Stimulated activated effector memory CD8-positive, alpha-beta T cell treated with anti-CD3 and anti-CD28 coated beads, Interleukin-12 subunit alpha, Interleukin-12 subunit beta, amount 100 ng/mL, for 72 hours (primary cell): Measurements from ENCODE around the gene MRPL11.

ENCODE experiments used
- ATAC-seq: fragments of 150-1000 bp; cut with Tn5 transposase; 2 replicates; pipeline ENCODE4 v1.10.0; 2021
- DNase-seq, 2 donors: peaks; one replicate each; pipeline ENCODE4 v3.0.0; 2021 to 2022; ENCODE audit warnings: low spot score in 2 of 2
- H3K27ac Mint-ChIP-seq: one replicate; pipeline ENCODE4 v1.8.0; 2022; ENCODE audit warnings: mild to moderate bottlenecking, mixed read lengths
- H3K36me3 Mint-ChIP-seq: one replicate; pipeline ENCODE4 v1.8.0; 2022; ENCODE audit warnings: mild to moderate bottlenecking, mixed read lengths
- H3K4me1 Mint-ChIP-seq: one replicate; pipeline ENCODE4 v1.8.0; 2022; ENCODE audit warnings: mixed read lengths
- H3K4me3 Mint-ChIP-seq: one replicate; pipeline ENCODE4 v1.8.0; 2022; ENCODE audit warnings: mild to moderate bottlenecking, mixed read lengths
- H3K9me3 Mint-ChIP-seq: one replicate; pipeline ENCODE4 v1.8.0; 2022; ENCODE audit warnings: mixed read lengths

MRPL11 gene

DNA sequence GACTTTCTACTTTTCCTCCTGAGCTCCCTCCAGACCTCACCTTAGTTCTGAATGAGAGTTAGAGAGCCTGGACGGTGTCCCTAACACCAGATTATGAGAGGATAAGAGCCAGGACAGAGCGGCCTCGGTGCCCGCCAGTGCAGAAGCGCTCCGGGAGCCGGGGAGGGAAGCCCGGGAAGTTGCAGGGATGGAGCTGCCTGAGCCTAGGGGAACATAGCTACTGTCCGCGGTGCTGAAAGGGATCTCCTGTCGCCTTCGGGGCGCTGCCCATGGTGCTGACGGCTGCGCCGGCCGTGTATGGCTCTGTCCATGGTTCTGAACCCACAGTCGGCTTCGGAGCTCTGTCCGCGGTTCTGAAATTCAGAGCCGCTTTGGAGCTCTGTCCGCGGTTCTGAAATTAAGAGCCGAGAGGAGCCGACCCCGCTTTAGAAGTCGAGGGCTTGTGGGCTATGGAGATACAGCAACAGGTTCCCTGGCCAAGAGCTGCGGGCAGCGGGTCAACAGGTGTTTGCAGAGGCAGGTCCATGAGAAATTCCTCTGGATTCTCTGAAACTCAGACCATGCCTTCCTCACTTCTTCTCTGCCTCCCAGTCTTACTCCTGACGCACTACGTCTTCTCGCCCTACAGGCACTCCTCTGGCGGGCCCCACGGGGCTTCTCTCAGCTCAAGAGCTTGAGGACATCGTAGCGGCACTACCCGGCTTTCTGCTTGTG, 17.0 kb downstream of the MRPL11 start:
- Mint-ChIP-seq H3K36me3 (peaks cover 11% of the 10 kb centered on the region), H3K27ac (no peak overlapping the region), H3K4me1 (peaks cover 34% of the 10 kb centered on the region), H3K4me3 (no peak overlapping the region), H3K9me3 (peaks cover 4% of the 10 kb centered on the region)
- peak; percentile 66 for ATAC-seq
- peak; percentile 96 to 98 for DNase-seq

DNA sequence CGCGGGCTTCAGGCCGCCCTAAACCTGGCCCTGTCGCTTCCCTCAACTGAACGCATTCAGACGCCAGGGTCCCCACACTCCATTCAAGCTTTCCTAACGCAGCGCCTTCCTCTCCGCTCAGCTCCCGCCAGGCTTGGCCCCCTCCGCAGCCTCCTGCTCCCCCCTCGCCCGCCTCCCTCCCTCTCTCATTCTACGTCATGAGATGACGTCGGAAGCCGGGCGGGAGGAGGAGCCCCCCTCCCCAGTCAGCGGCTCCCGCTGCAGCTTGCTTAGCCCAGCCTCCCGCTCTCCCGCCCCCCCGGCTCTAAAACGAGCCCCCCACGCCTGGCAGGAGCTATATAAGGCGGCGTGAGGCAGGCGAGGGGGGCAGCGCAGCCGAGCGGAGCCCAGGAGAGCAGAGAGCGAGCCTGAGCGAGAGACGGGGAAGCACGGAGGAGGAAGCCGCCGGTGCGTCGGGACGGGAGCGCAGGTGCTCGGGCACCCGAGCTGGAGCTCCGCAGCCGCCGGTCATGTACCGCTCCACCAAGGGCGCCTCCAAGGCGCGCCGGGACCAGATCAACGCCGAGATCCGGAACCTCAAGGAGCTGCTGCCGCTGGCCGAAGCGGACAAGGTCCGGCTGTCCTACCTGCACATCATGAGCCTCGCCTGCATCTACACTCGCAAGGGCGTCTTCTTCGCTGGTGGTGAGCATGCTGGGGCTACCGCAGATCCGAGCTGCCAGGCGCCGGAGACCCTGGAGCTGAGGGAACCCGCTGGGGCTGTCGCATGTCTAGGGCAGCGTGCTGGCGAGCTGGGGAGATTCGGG, 17.8 kb downstream of the MRPL11 start, which contains the start of gene NPAS4:
Gene NPAS4 (plus strand): TSS at position 365 of the 806 bp plus-strand sequence. CDS start 145 bp downstream, at position 510.
- Mint-ChIP-seq H3K36me3 (peaks cover 11% of the 10 kb centered on the region), H3K9me3 (peaks cover 4% of the 10 kb centered on the region), H3K4me1 (peaks cover 36% of the 10 kb centered on the region), H3K27ac (no peak within 1 kb of the TSS), H3K4me3 (no peak within 1 kb of the TSS)
- ATAC-seq, result no peak
- no peak for DNase-seq

DNA sequence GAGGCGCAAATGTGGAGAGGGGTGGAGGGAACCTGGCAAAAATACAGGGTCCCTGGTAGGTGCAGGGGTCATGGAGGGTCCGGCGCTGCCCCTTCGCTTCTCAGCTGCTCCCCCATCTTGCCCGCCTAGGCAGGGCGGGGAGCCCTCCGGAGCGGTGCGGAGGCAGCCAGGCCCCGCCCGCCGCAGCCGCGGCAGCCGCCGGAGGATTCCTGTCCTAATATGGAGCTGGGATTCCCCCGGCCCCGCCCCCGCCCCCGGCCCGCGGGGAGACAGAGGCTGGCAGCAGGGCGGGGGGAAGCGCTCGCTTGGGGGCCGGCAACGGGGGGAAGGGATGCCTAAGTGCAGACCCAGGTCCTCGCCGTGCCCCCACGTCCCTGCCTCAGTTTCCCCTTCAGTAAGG, 18.8 kb downstream of the MRPL11 start:
- Mint-ChIP-seq H3K27ac (no peak overlapping the region), H3K4me1 (peaks cover 36% of the 10 kb centered on the region), H3K9me3 (peaks cover 4% of the 10 kb centered on the region), H3K36me3 (peaks cover 11% of the 10 kb centered on the region), H3K4me3 (no peak overlapping the region)
- no peak for ATAC-seq
- DNase-seq, result no peak

DNA sequence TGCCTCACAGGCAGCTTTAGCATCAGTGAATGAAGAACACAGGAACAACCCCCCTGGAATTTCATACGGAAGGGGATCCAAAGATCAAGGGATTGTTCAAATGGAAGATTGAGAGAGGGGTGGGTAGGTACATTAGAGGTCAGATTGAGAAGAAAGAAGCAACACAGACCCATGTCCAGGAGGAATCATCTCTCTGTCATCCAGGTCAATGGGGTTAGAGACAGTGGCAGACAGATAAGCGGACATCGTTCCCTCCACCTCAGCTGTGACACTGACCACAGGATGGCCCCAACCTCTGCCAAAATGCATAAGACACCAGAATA, 19.7 kb downstream of the MRPL11 start:
- no peak for DNase-seq
- Mint-ChIP-seq H3K4me1 (peaks cover 36% of the 10 kb centered on the region), H3K4me3 (peak overlapping the region; percentile 30)

DNA sequence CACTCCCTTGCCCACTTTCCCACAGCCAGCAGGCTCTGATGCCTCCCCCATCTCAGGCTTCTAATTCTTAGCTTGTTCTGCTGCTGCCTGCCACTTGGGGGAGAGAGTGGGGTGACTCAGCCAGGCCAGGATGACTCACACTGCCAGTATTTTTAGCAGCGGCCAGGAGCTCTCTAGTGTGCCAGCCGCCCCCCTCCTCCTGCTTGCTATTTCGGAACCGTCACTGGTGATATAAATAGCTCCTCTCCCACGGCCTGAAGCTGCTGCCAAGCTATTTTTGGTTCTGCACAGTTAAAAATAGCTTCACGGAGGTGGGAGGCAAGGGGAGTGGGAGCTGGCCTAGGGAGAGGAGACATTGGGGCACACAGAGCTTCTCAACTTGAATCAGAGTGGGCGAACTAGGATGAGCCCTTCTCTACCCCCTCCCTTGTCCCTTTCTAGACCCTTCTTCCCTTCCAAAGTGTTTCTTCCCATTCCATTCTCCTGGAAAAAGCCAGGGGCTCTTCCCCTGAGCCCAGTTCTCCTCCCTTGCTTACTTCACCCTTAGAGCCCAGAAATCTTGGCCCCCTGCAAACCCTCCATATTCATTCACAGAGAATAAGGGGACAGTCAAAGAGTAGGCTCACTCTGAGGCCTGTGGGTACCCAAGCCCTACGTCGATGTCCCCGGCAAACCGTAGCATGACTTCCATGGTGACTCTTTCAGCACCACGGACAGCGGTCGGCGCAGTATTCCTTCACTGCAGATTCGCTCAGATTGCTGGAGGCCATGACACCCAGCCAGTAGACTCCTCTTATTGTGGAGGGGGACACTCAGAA, 20.3 kb downstream of the MRPL11 start:
- Mint-ChIP-seq H3K9me3 (peaks cover 4% of the 10 kb centered on the region), H3K27ac (peak overlapping the region; percentile 41), H3K36me3 (peaks cover 11% of the 10 kb centered on the region), H3K4me1 (peaks cover 36% of the 10 kb centered on the region), H3K4me3 (peak overlapping the region; percentile 30)
- ATAC-seq (peak; percentile 90), DNase-seq (peak; percentile 46 to 73)

More for the DNA sequence above, 19.7 kb downstream of the MRPL11 start:
- peaks cover 4% of the 10 kb centered on the region for H3K9me3 Mint-ChIP-seq
- peaks cover 11% of the 10 kb centered on the region for H3K36me3 Mint-ChIP-seq
- H3K27ac Mint-ChIP-seq, result peak overlapping the region; percentile 41
- no peak for ATAC-seq

DNA sequence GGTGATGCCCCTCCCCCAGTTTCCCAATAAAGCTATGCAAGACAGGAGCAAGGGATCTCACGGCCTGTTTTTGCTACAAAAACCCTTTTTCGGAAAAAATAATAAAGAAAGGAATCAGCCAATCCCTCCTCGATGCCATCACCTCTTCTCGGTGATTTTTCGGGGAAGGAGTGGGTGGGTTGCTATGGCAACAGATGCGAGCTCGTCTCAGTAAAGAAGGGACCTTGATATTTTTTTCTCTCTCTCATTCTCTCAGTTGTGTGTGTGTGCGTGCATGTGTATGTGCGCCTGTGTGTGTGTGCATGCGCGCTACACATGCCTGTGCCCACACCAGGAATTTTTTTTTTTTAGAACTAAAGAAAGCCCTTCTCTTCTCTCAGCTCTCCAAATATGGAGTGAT, 21.6 kb downstream of the MRPL11 start:
- peaks cover 32% of the 10 kb centered on the region for H3K4me1 Mint-ChIP-seq
- H3K9me3 Mint-ChIP-seq, result peaks cover 4% of the 10 kb centered on the region
- H3K27ac Mint-ChIP-seq, result no peak overlapping the region
- no peak for DNase-seq
- H3K36me3 Mint-ChIP-seq, result peaks cover 4% of the 10 kb centered on the region
- ATAC-seq, result no peak
- H3K4me3 Mint-ChIP-seq, result no peak overlapping the region

DNA sequence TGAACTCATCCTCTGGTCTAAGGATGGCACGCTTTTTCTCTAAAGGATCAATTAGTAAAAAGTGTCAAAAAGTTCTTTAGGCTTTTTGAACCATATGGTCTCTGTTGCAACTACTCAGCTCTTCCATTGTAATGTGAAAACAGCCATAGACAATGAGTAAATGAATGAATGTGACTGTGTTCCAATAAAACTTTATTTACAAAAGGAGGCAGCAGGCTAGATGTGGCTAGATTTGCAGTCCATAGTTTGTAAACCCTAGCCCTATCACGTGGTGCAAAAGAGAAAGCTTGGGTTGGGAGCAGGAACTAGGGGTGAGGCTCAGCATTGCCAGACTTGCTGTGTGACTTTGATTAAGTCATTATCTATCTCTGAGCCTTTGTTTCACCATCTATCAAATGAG, 23.2 kb downstream of the MRPL11 start:
- Mint-ChIP-seq H3K4me1 (peaks cover 32% of the 10 kb centered on the region), H3K4me3 (no peak overlapping the region), H3K36me3 (peaks cover 4% of the 10 kb centered on the region), H3K27ac (no peak overlapping the region), H3K9me3 (peaks cover 4% of the 10 kb centered on the region)
- no peak for ATAC-seq
- DNase-seq, result no peak

DNA sequence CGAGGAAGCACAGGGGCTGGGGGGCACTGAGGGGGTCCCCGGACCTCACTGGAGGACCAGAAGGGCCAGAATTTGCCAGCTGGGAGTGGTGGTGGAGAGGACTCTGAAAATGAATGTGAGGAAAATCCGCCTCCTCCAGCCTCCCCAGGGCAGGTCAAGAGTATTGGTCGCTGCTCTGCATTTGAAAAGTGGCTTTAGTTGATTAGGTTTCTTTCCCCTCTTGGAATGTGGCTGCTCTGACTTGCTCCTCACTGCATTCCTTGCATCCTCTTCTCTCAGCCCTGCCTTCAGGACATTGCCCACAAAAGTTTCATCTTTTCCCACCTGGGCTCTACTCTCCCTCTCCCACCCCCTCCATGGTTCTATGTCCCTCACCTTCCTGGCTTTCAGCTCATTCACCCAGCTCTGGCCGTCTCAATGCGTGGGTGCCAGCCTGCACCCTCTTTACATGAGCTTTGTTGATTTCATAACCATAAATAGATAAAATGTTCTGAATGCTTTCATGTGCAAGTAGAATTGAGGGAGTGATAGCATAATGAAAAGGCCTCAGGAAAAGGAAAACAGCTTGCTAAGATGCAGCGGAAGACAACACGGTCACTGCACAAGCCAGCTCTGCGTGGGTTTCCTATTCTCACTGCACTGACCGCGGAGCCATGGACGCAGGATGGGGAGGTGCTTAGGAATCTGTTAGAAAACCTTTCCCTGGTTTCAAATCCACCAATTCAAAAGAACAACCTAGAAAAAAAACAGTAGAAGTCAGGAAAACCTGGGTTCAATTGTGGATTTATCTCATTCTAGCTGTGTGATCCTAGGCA, 24.3 kb downstream of the MRPL11 start:
- H3K4me1 Mint-ChIP-seq, result peaks cover 28% of the 10 kb centered on the region
- H3K36me3 Mint-ChIP-seq, result peaks cover 4% of the 10 kb centered on the region
- peaks cover 4% of the 10 kb centered on the region for H3K9me3 Mint-ChIP-seq
- no peak overlapping the region for H3K27ac Mint-ChIP-seq
- no peak for ATAC-seq
- no peak for DNase-seq
- H3K4me3 Mint-ChIP-seq, result no peak overlapping the region

DNA sequence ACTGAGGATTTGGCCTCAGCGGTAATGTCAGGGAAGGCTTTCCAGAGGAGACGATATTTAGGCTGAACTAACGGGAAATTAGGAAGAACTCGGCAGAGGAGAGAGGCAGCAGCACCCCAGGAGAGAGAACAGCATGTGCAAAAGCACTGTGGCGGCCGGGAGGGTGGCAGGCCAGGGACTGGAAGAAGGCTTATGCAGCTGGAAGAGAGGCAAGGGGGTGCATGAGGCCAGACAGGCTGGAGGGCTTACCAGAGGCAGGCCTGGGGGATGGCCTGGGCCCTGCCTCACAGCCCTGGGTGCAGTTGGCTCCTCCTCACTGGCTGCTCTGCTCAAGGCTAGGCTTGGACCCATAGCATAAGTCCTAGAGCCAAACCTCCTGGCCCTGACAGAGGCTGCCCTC, 25.5 kb downstream of the MRPL11 start:
- H3K36me3 Mint-ChIP-seq, result no peaks in the 10 kb centered on the region
- ATAC-seq (no peak), DNase-seq (no peak)
- H3K9me3 Mint-ChIP-seq, result no peaks in the 10 kb centered on the region
- peaks cover 23% of the 10 kb centered on the region for H3K4me1 Mint-ChIP-seq
- H3K4me3 Mint-ChIP-seq, result no peak overlapping the region
- H3K27ac Mint-ChIP-seq, result no peak overlapping the region

DNA sequence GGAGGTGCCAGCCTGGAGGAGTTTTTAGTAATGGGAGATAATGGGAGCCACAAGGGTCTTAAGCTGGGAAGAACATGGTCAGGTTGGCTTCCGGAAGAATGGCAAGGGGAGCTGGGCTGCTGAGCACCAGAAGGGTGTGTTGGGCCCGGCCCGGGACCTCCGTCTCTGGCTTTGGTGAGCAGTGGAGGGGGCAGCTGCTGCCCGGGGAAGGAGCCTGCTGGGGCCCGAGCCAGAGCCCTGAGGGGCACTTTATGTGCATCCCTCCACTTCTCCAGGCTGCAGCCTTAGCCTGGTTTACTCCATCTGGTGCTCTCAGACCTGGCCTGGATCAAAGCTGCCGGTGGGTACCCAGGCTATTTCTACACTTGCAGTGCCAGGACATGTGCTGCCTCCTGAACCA, 26.5 kb downstream of the MRPL11 start:
- no peak overlapping the region for H3K27ac Mint-ChIP-seq
- H3K4me1 Mint-ChIP-seq, result peaks cover 13% of the 10 kb centered on the region
- no peaks in the 10 kb centered on the region for H3K36me3 Mint-ChIP-seq
- no peak overlapping the region for H3K4me3 Mint-ChIP-seq
- DNase-seq (no peak), ATAC-seq (no peak)
- H3K9me3 Mint-ChIP-seq, result no peaks in the 10 kb centered on the region

DNA sequence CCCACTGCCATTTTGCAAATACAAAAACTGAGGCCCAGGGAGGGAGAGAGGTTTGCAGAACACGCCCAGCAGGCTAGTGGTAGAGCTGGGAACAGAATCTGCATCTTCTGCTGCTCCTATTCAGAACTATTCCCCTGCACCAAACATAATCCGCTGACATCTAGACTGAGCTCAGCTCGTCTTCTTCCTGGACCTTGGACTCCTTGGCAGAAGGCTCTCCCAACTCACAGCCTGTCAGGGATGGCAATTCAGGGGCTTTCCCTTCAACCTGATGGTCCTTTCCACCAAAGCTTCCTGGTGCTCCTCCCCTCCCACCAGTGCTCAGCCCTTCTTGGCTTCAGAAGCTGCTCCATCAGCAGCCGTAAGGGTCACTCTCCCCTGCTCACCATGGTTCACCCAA, 27.3 kb downstream of the MRPL11 start:
- ATAC-seq (no peak), DNase-seq (no peak)
- Mint-ChIP-seq H3K4me1 (peaks cover 6% of the 10 kb centered on the region), H3K9me3 (no peaks in the 10 kb centered on the region), H3K36me3 (no peaks in the 10 kb centered on the region), H3K27ac (no peak overlapping the region), H3K4me3 (no peak overlapping the region)

DNA sequence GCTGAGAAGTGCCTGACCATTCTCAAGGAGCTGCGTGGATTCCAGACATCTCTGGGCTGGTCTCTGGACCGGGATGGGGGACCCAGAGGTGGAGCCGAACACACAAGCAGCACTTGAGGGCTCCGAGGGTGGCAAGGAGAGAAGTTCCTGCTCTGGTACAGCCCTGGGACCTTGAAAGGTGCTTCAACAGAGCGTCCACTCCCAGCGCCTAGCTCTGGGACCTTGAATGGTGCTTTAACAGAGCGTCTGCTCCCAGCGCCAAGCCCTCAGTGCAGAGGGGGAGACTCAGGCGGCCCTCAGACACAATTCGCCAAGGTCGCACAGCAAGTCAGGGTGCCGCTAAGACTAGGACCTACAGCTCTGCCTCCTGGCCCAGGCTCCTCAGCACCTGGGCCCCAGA, 28.5 kb downstream of the MRPL11 start:
- H3K9me3 Mint-ChIP-seq, result no peaks in the 10 kb centered on the region
- DNase-seq, result no peak
- ATAC-seq, result no peak
- H3K36me3 Mint-ChIP-seq, result no peaks in the 10 kb centered on the region
- no peak overlapping the region for H3K27ac Mint-ChIP-seq
- H3K4me1 Mint-ChIP-seq, result peaks cover 6% of the 10 kb centered on the region
- peak overlapping the region; percentile 19 for H3K4me3 Mint-ChIP-seq

DNA sequence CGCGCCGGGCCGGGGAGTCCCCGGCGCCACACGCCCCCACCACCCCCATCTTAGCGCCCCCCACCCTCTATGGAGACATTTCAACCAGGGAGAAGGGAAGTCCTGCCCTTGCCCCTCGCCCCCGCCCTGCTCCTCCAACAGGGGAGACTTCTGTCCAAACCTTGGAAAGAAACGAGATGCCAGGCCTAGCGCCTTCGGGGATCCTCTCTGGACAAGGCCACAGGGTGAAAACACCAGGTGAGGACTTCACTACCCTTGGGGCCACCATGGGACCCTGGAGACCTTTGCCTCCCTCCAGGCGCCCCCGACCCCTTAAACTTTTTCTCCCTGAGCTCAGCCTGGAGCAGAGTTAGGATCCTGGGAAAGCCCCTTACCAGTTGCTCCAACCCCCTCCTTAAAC, 29.4 kb downstream of the MRPL11 start:
- Mint-ChIP-seq H3K27ac (no peak overlapping the region), H3K4me1 (peaks cover 6% of the 10 kb centered on the region), H3K9me3 (no peaks in the 10 kb centered on the region), H3K36me3 (no peaks in the 10 kb centered on the region), H3K4me3 (peak overlapping the region; percentile 74)
- ATAC-seq (no peak), DNase-seq (no peak)

DNA sequence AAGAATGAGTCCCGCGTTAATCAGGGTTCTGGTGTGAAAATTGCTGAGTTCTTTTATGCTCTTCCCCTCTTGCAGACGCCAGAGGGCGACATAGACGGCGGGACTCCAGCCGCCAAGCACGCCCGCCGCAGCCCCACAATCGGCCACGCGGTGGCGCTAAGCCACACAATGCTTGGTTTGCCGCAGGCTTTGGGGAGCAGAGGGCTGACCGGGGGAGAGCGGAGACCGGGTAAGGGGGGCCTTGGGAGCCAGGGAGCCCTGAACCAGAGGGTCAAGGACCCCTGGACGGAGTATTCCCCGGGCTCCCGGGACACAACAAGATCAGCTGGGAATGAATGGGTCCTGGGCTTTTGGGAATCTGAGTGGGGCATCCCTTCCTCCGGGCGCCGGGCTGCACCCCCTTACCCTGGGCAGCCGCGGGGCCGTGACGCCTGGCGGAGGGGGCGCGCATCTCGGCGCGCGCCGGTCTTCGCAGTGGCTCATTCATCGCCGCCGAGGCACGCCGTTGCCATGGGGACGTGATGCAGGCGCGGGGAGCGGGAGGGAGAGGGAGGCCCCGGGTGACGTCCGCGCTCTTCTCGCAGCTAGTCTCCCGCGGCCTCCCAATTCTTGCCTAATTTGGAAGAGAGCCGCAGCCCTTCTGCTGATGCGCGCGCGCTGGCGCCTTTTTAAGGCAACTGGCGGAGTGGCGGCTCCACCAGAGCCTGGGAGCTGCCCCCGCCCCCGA, 30.0 kb downstream of the MRPL11 start:
- DNase-seq (peak; percentile 99), ATAC-seq (peak; percentile 88)
- Mint-ChIP-seq H3K9me3 (no peaks in the 10 kb centered on the region), H3K27ac (no peak overlapping the region), H3K4me1 (peaks cover 6% of the 10 kb centered on the region), H3K36me3 (no peaks in the 10 kb centered on the region), H3K4me3 (peak overlapping the region; percentile 74)
